Measurements from ENCODE around the gene COL23A1. TPM values are rescaled to one million over a fixed set of nuclear protein-coding genes. Genes with fewer than 3 reads are reported as not detected.

COL23A1 gene
- total RNA-seq, 4 donors from 2014 or later: 2.5 to 3.4 (median 3.0) TPM

GRCh38 chr5:178361657-178362445, 228.3 kb downstream of the COL23A1 start:
- no peak for DNase-seq (ENCODE audit: low spot score in 2 of 2)
- H3K4me3 ChIP-seq (ENCODE audit: low read depth, poor library complexity, severe bottlenecking): no peak overlapping the region
- intact Hi-C loops (cut with DNase I; ENCODE audit: low total_unique reads): no loop called here
- 85 to 89% methylated on average over 19 of the region's 19 CpGs for WGBS, 2 donors
- TF ChIP-seq CTCF (IDR thresholded peaks at IDR 0.05) (no peak), POLR2A (IDR thresholded peaks at IDR 0.05) (no peak)

- DNase-seq (ENCODE audit: low spot score in 2 of 2): no peak
- 65 to 79% methylated on average over 5 of the region's 5 CpGs for WGBS, 2 donors
- TF ChIP-seq CTCF (IDR thresholded peaks at IDR 0.05): no peak
- intact Hi-C loops (cut with DNase I; ENCODE audit: low total_unique reads): no loop called here
- H3K4me3 ChIP-seq (ENCODE audit: low read depth, poor library complexity, severe bottlenecking): no peak overlapping the region
These were observed 229.3 kb downstream of the COL23A1 start for GRCh38 chr5:178360926-178361235.

GRCh38 chr5:178360222-178360925, 229.8 kb downstream of the COL23A1 start:
- no peak for DNase-seq (ENCODE audit: low spot score in 2 of 2)
- 83 to 85% methylated on average over 19 of the region's 19 CpGs for WGBS, 2 donors
- no peak overlapping the region for H3K4me3 ChIP-seq (ENCODE audit: low read depth, poor library complexity, severe bottlenecking)
- intact Hi-C loops (cut with DNase I; ENCODE audit: low total_unique reads): no loop called here
- TF ChIP-seq POLR2A (IDR thresholded peaks at IDR 0.05) (no peak), CTCF (IDR thresholded peaks at IDR 0.05) (no peak)

GRCh38 chr5:178359738-178360137, 230.5 kb downstream of the COL23A1 start:
- WGBS, 2 donors: 63 to 71% methylated on average over 9 of the region's 9 CpGs
- TF ChIP-seq CTCF (IDR thresholded peaks at IDR 0.05) (no peak), POLR2A (IDR thresholded peaks at IDR 0.05) (no peak)
- no peak for DNase-seq (ENCODE audit: low spot score in 2 of 2)
- intact Hi-C loops (cut with DNase I; ENCODE audit: low total_unique reads): no loop called here
- no peak overlapping the region for H3K4me3 ChIP-seq (ENCODE audit: low read depth, poor library complexity, severe bottlenecking)

GRCh38 chr5:178357678-178358077, 232.5 kb downstream of the COL23A1 start:
- intact Hi-C loops (cut with DNase I; ENCODE audit: low total_unique reads): no loop called here
- no peak for TF ChIP-seq CTCF (IDR thresholded peaks at IDR 0.05)
- TF ChIP-seq POLR2A (IDR thresholded peaks at IDR 0.05): no peak
- 68 to 78% methylated on average over 5 of the region's 5 CpGs for WGBS, 2 donors
- H3K4me3 ChIP-seq (ENCODE audit: low read depth, poor library complexity, severe bottlenecking): no peak overlapping the region
- no peak for DNase-seq (ENCODE audit: low spot score in 2 of 2)

Measured in lower leg skin (tissue), 4 donors.